GM12878 (cell line): Measurements from ENCODE around the gene DNAH3. TPM values are rescaled to one million over a fixed set of nuclear protein-coding genes. Genes with fewer than 3 reads are reported as not detected.

Source experiments
- ATAC-seq: fragments of 200-7000 bp; cut with Tn5 transposase; 3 replicates; pipeline ENCODE4 v1.9.1; 2020; ENCODE audit warnings: mild to moderate bottlenecking, moderate library complexity
- BruUV-seq: library from RNA; stranded (reverse); fragments of 400-500 nt; replicated peaks from 2 replicates; lab custom pipeline; 2021; lab: Mats Ljungman, UMichigan
- CTCF ChIA-PET: fragments of 300-600 bp; sonication (Branson Sonifier 250); formaldehyde crosslinking; extraction: SDS; loops from one replicate; lab custom pipeline; 2021; ENCODE audit warnings: inconsistent platforms; lab: Yijun Ruan, JAX
- POLR2A ChIA-PET: fragments of 350-600 bp; formaldehyde crosslinking; extraction: SDS; loops from one replicate; lab custom pipeline; 2021; ENCODE audit warnings: inconsistent platforms; lab: Charles Lee
- RAD21 ChIA-PET: fragments of 300-600 bp; sonication (Branson Sonifier 250); formaldehyde crosslinking; loops from one replicate; lab custom pipeline; 2023; ENCODE audit warnings: antibody characterized with exemption; ENCODE audit not compliant: unreplicated experiment; lab: Charles Lee
- SMC1A ChIA-PET: fragments of 300-600 bp; sonication (Branson Sonifier 250); formaldehyde crosslinking; loops from one replicate; lab custom pipeline; 2023; ENCODE audit not compliant: unreplicated experiment, uncharacterized antibody; lab: Charles Lee
- DNase-seq: peaks from one replicate; pipeline ENCODE4 v3.0.0-alpha.2; 2011; ENCODE audit warnings: low read depth, low spot score
- FAIRE-seq: peaks from 3 replicates; lab custom pipeline; 2011; peaks lifted over from hg19 to GRCh38; lab: Jason Lieb, UNC
- H2AFZ ChIP-seq: 2 replicates; pipeline ENCODE4 v1.6.0; 2011; ENCODE audit warnings: low read depth, low read length, control low read depth; ENCODE audit not compliant: control insufficient read depth
- H3K27ac ChIP-seq: 2 replicates; pipeline ENCODE4 v1.5.1; 2011; ENCODE audit warnings: control low read depth; ENCODE audit not compliant: control insufficient read depth, insufficient read depth
- H3K27me3 ChIP-seq, 2 experiments: replicated peaks in 1 of 2; 2 replicates each; pipeline versions ENCODE4 v1.6.0 to v1.6.1; 2011; ENCODE audit warnings: low read length in 1 of 2; ENCODE audit not compliant: control insufficient read depth in 2 of 2, insufficient read depth in 2 of 2
- H3K36me3 ChIP-seq, 2 experiments: 2 replicates each; pipeline ENCODE4 v1.5.1; 2011; ENCODE audit warnings: low read length in 1 of 2; ENCODE audit not compliant: control insufficient read depth in 2 of 2, insufficient read depth in 2 of 2
- H3K4me1 ChIP-seq: 2 replicates; pipeline ENCODE4 v1.6.1; 2011; ENCODE audit warnings: mild to moderate bottlenecking, low read length, moderate library complexity, mixed read lengths; ENCODE audit not compliant: control insufficient read depth, insufficient read depth
- H3K4me2 ChIP-seq: 2 replicates; pipeline ENCODE4 v1.6.0; 2011; ENCODE audit warnings: control low read depth; ENCODE audit not compliant: control insufficient read depth, insufficient read depth
- H3K4me3 ChIP-seq: fragments of 200-600 bp; sonication (generic); 2 replicates; pipeline ENCODE4 v1.5.1; 2016
- H3K79me2 ChIP-seq: 2 replicates; pipeline ENCODE4 v1.6.0; 2011; ENCODE audit warnings: low read length; ENCODE audit not compliant: control insufficient read depth, insufficient read depth
- H3K9ac ChIP-seq: 2 replicates; pipeline ENCODE4 v1.8.0; 2011; ENCODE audit warnings: low read length, control low read depth, mixed read lengths; ENCODE audit not compliant: control insufficient read depth, insufficient read depth
- H3K9me3 ChIP-seq: replicated peaks from 3 replicates; pipeline ENCODE4 v1.5.1; 2011; ENCODE audit warnings: mild to moderate bottlenecking, low read length; ENCODE audit not compliant: control insufficient read depth, insufficient read depth
- H4K20me1 ChIP-seq: 2 replicates; pipeline ENCODE4 v1.6.0; 2011; ENCODE audit not compliant: control insufficient read depth, insufficient read depth
- HSF1 ChIP-seq: fragments of 150-350 bp; IDR thresholded peaks from 2 replicates; pipeline ENCODE4 v1.6.1; 2014; ENCODE audit warnings: mild to moderate bottlenecking, low read depth, low read length
- NFYA ChIP-seq: IDR thresholded peaks from 2 replicates; pipeline ENCODE4 v1.6.1; 2011; ENCODE audit warnings: low read depth, mild to moderate bottlenecking, low read length, improper control_type of control experiment, borderline replicate concordance
- POLR2AphosphoS2 ChIP-seq: IDR thresholded peaks from 2 replicates; pipeline ENCODE4 v1.6.1; 2011; ENCODE audit warnings: low read depth, mild to moderate bottlenecking, low read length, improper control_type of control experiment, moderate library complexity
- TCF12 ChIP-seq: IDR thresholded peaks from 2 replicates; pipeline ENCODE4 v1.6.1; 2011; ENCODE audit warnings: low read depth, mild to moderate bottlenecking, low read length
- YBX1 ChIP-seq: fragments of 450-650 bp; IDR thresholded peaks from 2 replicates; pipeline ENCODE4 v1.6.1; 2016; ENCODE audit warnings: antibody characterized with exemption
- ZNF207 ChIP-seq: fragments of 450-650 bp; IDR thresholded peaks from 2 replicates; pipeline ENCODE4 v1.6.1; 2014; ENCODE audit warnings: antibody characterized with exemption, mild to moderate bottlenecking, borderline replicate concordance
- ZSCAN29 ChIP-seq: fragments of 450-650 bp; IDR thresholded peaks from 2 replicates; pipeline ENCODE4 v1.6.1; 2017; ENCODE audit warnings: mild to moderate bottlenecking, moderate library complexity
- WGBS: methylation state at CpG from one replicate; pipeline ENCODE4 v1.1.6; 2016; ENCODE audit warnings: low lambda C conversion rate; ENCODE audit not compliant: insufficient replicate concordance, insufficient coverage; ENCODE audit errors: missing lambda C conversion rate; 5-methylcytosine and 5-hydroxymethylcytosine counted together
- in situ Hi-C: fragments of 300-500 bp; cut with MboI; formaldehyde crosslinking; loops from 9 replicates; pipeline ENCODE4 v1.14.3; 2018; ENCODE audit warnings: mixed read lengths
- intact Hi-C: fragments of 100-400 bp; cut with micrococcal nuclease; formaldehyde crosslinking; loops from one replicate; pipeline ENCODE4 v1.14.2; 2022; ENCODE audit not compliant: unreplicated experiment
- polyA plus RNA-seq, 11 experiments: library from polyadenylated mRNA; depleted of rRNA in 4 of 11; unstranded in 6 of 11; stranded (reverse) in 5 of 11; fragments of >200 nt; fragmentation: Nextera tagmentation in 4 of 11; fragmentation: Illumina TruSeq in 1 of 11; extraction: Ambion mirVana in 4 of 11; extraction: Trizol in 1 of 11; gene quantifications; 1 replicate in 1 of 11; 2 replicates in 10 of 11; pipeline versions ENCODE4 v1.2.1 to v1.2.3, GENCODE V29; 2011 to 2016; ENCODE audit warnings: inconsistent platforms in 2 of 11, missing spikeins in 2 of 11, low read depth in 1 of 11
- total RNA-seq, 4 experiments: library from RNA; depleted of rRNA in 3 of 4; stranded (reverse); fragments of >200 nt in 3 of 4; fragmentation: Illumina TruSeq in 1 of 4; extraction: Trizol in 1 of 4; gene quantifications; 2 replicates each; pipeline versions ENCODE4 v1.2.1 to v1.2.3, GENCODE V29; 2013 to 2021

DNAH3 gene
- total and polyA plus RNA-seq, 10 of the 15 experiments (the other 5 are each of a cell fraction or from before 2014, with no cell fraction given), result under 0.01 to 0.04 (median 0.04) TPM; not detected in 5

GRCh38 chr16:21186326-21186691 is 35.7 kb upstream of the DNAH3 start:
- DNase-seq (no peak), ATAC-seq (no peak), FAIRE-seq (no peak)
- Histone ChIP-seq H3K27me3 (no peaks in the 10 kb centered on the region), H4K20me1 (no peaks in the 10 kb centered on the region), H3K4me1 (peaks cover 6% of the 10 kb centered on the region), H3K9ac (no peak overlapping the region), H3K4me3 (no peak overlapping the region), H3K36me3 (peaks cover 5% of the 10 kb centered on the region in 2 experiments; a peak in 3 of 4 replicates), H3K27ac (no peak overlapping the region), H3K79me2 (no peaks in the 10 kb centered on the region), H3K4me2 (no peak overlapping the region), H3K9me3 (peaks cover 6% of the 10 kb centered on the region; the same call in 2 of the 3 replicates), H2AFZ (no peak overlapping the region)
- in situ Hi-C loops, result loop anchor here (5.0 kb wide), 2 partner anchors 91 to 371 kb away; partner anchors contain the start of gene CRYM
- TF ChIP-seq HSF1 (no peak), ZSCAN29 (no peak), NFYA (no peak), YBX1 (no peak), ZNF207 (no peak), TCF12 (no peak), POLR2AphosphoS2 (no peak)
- WGBS, result 86% methylated on average over 4 of the region's 4 CpGs
- ChIA-PET SMC1A (interaction anchor here (0.6 to 4.4 kb wide), 7 partner anchors 10 to 1132 kb away, joined by 3 to 57 read pairs (median 4); partner anchors contain the start of gene LDAF1), CTCF (interaction anchor here (0.7 to 5.7 kb wide), 11 partner anchors 16 to 1496 kb away, joined by 3 to 75 read pairs (median 4); partner anchors contain the start of gene CRYM), RAD21 (interaction anchor here (1.4 to 4.9 kb wide), 3 partner anchors 33 to 115 kb away, joined by 3 to 62 read pairs (median 3); no protein-coding TSS in a partner anchor), POLR2A (no interaction called here)
- BruUV-seq, result no TSS peak
- intact Hi-C loops, result no loop called here
